Endothelial cell of hepatic sinusoid (primary cell): Measurements from ENCODE around the gene RPL22L1.
"Not testable (repeated sequence)": the region's sequence is repeated elsewhere in the genome, so short reads cannot be mapped to it uniquely, and the experiment has no call there.

Experiments used
- in situ Hi-C: cut with HindIII; loops from 2 replicates; pipeline ENCODE4 v1.10.0; 2017; ENCODE audit warnings: low sequenced_read_pairs

RPL22L1 gene

GRCh38 chr3:170884109-170884930, 14.3 kb upstream of the RPL22L1 start:
- in situ Hi-C loops = not testable (repeated sequence)

- in situ Hi-C loops = not testable (repeated sequence)
These were observed 8.7 kb upstream of the RPL22L1 start for GRCh38 chr3:170878688-170879087.

DNA sequence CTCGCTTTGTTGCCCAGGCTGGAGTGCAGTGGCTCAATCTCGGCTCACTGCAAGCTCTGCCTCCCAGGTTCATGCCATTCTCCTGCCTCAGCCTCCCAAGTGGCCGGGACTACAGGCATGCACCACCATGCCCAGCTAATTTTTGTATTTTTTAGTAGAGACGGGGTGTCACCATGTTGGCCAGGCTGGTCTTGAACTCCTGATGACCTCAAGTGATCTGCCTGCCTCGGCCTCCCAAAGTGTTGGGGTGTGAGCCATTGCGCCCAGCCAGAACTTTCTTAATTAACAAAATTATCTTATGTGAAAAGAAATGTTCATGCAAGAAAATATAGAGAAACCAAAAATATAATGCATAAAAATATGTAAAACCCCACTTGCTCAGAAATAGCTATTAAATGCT, 7.3 kb upstream of the RPL22L1 start:
- in situ Hi-C loops = not testable (repeated sequence)

DNA sequence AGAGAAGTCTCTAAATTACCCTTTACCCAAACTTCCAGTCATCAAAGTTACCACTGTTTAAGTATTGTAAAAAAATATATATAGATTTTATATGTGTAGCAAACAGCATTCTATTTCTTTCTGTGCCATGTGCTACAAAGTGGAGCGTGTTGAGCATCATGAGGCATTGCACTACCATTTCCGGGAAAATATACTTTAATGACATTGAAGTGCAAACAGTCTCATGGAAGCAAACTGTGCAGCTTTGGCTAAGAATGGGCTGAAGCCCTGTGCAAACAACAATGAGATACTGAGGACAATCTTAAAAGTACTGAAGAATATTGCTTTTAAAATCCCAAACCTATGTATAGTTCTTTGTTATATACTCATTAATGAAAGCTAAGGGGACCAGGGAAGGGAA, 6.5 kb upstream of the RPL22L1 start:
- in situ Hi-C loops = no loop called here

GRCh38 chr3:170869239-170869590, 780 bp downstream of the RPL22L1 start:
- in situ Hi-C loops = no loop called here

DNA sequence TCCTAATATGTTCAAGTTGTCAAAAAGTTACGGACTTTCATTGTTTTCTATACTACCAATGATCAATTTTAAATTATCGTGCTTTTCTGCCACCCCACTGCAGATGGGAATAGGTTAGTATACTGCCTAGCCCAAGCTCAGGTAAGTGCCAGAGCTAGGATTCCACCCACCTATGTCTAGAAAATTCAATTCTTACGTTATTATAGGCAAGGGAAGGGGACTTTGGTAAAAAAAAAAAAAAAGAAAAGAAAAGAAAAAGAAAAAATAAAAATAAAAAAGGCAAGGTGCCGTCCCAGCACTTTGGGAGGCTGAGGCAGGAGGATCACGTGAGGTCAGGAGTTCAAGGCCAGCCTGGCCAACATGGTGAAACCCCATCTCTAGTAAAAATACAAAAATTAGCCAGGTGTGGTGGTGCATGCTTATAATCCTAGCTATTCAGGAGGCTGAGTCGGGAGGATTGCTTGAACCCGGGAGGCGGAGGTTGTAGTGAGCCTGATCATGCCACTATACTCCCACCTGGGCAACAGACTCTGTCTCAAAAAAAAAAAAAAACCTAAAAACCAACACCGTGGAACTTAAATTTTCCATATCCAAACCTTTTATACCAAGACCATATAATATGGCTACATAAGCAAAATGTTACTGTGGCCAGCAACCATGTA, 1.3 kb downstream of the RPL22L1 start:
- in situ Hi-C loops = no loop called here

DNA sequence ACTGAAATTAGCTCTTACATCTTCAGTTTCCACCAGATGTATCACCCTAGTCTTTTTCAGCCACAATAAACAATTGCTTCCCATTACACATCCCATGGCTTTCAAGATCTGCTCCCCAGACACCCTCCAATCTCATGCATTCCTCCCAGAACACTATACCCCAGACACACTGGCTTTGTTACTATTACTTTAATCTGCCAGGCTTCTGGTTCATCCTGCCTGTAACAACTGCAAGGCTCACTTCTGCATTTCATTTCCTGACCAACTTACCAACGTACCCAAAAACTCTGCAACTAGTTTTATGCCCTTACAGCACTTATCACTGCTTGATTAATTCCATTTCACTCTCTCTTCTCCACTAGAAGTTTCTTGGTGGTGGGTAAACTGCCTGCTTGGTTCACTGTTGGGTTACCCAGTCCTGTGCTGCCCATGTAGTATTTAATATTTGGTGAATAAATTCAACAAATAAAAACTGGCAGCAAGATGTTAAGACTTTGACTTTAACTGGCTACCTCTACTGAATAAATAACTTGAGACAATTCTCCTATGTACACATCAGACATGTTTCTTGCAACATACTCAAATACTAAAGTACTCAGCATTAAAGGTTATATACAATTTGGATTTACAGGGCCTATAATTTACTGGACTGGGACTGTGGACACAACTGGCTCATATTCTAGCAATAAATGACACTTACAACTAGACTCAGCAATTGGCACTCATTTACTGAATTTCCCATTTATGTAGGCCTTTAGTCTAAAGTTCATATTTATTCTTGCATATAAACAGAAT, 2.7 kb downstream of the RPL22L1 start:
- in situ Hi-C loops = no loop called here

GRCh38 chr3:170866499-170866898, 3.5 kb downstream of the RPL22L1 start:
- in situ Hi-C loops = no loop called here

DNA sequence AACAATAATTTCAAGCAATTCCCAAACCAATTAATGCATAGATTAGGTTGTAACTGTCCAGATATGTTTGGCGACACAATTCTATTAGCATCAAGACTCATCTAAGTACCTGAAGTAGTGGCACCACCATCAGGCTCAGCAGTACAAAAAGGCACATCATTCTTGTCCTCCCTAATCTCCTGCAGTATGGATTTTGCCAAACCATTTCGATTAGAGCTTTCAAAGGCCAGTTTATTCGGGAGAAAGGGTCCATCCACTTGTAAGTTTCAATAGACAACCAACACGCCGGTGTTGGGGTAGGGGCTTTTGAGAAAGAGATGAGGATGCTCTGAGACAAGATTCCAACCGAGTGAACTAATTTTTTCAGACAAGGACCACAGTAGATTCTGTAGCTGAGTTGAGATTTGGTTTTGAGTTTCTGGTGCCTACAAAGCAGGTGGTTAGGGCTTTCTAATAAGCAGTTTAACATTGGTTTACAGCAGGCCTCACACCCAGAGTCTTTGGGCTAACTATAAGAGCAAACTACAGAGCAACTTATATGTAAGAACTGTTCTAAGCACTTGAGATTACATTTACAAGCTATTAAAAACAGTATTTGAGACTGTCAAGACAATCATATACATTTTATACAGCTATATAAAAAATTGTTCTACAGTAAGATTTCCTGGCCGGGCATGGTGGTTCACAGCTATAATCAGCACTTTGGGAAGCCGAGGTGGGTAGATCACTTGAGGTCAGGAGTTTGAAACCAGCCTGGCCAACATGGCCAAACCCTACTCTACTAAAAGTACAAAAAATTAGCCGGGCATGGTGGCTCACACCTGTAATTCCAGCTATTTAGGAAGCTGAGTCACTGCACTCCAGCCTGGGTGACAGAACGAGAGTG, 4.5 kb downstream of the RPL22L1 start:
- in situ Hi-C loops = no loop called here

- in situ Hi-C loops = no loop called here
These were observed 5.3 kb downstream of the RPL22L1 start for GRCh38 chr3:170864525-170865208.

- in situ Hi-C loops = no loop called here
These were observed 6.2 kb downstream of the RPL22L1 start for GRCh38 chr3:170863816-170864215.

- in situ Hi-C loops = no loop called here
These were observed 7.2 kb downstream of the RPL22L1 start for GRCh38 chr3:170862618-170863374.

- in situ Hi-C loops = loop anchor here (10.0 kb wide), 1 partner anchor 454 kb away; no protein-coding TSS in a partner anchor
These were observed 11.4 kb downstream of the RPL22L1 start for GRCh38 chr3:170858599-170858998.

- in situ Hi-C loops = loop anchor here (5.0 to 10.0 kb wide), 2 partner anchors 50 to 448 kb away; no protein-coding TSS in a partner anchor
These were observed 17.7 kb downstream of the RPL22L1 start for GRCh38 chr3:170852324-170852723.

- in situ Hi-C loops = no loop called here
These were observed 21.6 kb downstream of the RPL22L1 start for GRCh38 chr3:170848292-170848917.

DNA sequence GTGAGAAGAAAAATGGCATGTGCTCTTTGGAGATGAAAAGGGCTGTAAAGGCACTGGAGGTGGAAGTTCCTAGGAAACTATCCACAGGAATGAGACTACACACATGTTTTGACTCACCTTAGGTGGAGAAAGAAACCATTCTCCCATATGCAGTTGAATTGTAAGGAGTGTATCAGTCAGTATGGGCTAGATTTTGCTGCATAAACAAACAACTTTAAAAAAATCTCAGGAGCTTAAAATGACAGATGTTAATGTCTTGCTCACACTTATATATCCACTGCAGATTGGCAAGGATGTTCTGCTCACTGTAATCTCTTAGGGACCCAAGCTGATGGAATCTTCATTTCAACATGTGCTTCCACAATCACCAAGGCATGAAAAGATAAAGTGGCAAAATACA, 25.6 kb downstream of the RPL22L1 start:
- in situ Hi-C loops = no loop called here

- in situ Hi-C loops = no loop called here
These were observed 29.6 kb downstream of the RPL22L1 start for GRCh38 chr3:170840291-170840859.

- in situ Hi-C loops = no loop called here
These were observed 30.4 kb downstream of the RPL22L1 start for GRCh38 chr3:170839518-170840100.
